ENCODE measurements around the gene PRKCE.

DNA sequence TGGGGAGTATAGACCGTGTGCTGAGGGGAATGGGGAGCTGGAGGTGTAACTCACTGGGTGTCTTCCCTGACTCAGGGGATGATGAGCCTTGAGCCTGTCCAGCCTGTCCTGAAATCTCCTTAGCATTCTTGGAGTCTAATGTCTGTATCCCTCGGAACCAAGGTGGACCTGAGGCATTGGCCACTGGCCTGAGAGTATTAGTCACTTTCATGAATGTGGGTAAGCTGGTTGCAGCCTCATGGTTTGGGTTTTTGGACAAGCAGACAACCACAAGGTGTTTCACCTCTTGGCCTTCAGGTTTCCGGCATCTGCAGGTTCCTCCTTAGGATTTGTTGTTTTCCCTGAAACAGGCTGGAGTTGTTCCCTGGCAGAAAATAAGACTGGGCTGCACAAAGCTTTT lies 63.2 kb downstream of the PRKCE start:
- TF ChIP-seq POLR2AphosphoS5 (IDR thresholded peaks at IDR 0.05; ENCODE audit: low read depth, low read length) (no peak), TAF1 (IDR thresholded peaks at IDR 0.05; ENCODE audit: borderline replicate concordance, low read depth, low read length) (no peak)
